GM15510 (cell line): ENCODE measurements around the gene RAD21L1.

Source experiments
- POLR2A ChIP-seq: IDR thresholded peaks from 3 replicates; pipeline ENCODE4 v1.6.1; 2011; ENCODE audit warnings: borderline replicate concordance; ENCODE audit not compliant: insufficient read length; ENCODE audit errors: extremely low read depth

Gene RAD21L1

DNA sequence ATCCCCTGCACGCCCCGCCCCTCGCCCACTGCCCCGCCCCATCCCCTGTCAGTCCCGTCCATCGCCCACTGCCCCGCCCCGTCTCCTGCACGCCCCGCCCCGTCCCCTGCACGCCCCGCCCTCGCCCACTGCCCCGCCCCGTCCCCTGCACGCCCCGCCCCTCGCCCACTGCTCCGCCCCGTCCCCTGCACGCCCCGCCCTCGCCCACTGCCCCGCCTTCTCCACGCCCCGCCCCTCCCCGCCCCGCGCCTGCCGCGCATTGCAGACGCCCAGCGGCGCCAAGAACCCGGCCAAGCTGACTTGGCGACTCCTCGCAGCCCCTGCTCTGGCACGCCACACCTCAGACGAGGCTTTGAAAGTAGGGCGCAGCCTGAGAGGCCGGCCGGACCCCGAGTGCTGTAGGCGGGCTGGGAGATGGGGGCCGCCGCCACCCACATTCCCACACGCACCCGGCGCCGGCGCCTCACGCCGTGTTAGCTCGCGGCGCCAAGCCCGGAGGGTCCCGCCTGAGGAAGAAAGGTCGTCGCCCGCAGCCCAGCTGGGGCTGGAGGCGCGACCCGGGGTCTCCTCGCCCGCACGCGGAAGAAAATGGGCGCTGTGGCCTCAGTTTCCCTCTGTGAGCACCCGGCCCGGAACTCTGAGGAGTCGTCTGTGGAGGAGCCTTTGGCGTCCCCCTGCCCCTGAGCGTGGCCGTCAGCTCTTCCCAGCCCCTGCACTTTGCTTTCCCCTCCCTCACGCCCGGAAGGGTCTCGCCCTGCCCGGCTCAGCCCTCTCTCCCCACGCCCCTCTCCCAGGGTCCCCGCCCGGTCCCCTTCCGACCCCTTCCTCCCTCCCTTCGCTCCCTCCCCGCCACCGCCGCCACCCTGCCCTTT is at the start of gene RAD21L1:
TSS of gene RAD21L1 (plus strand) at position 262 of the 872 bp plus-strand sequence. CDS start 2,410 bp downstream, outside the sequence.
- peak; percentile 18 for TF ChIP-seq POLR2A

DNA sequence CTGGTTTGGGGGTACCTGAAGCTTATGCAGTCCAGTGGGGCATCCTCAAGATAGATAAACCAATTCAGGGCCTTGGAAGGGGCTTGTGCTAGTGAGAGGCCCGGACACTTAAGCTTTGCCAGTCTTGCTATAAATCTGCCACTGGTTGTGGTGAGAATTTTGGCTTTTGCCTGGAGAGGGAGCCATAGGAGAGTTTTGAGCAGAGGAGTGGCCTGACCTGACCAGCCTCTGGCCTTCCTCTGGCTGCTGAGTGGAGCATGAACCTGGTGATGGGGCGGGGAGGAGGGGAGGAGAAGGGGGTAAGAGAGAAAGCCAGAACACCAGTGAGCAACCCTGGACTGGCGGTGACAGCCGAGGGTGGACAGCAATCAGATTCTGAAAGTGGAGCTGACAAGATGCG is 48.2 kb upstream of the RAD21L1 start:
- TF ChIP-seq POLR2A = no peak

DNA sequence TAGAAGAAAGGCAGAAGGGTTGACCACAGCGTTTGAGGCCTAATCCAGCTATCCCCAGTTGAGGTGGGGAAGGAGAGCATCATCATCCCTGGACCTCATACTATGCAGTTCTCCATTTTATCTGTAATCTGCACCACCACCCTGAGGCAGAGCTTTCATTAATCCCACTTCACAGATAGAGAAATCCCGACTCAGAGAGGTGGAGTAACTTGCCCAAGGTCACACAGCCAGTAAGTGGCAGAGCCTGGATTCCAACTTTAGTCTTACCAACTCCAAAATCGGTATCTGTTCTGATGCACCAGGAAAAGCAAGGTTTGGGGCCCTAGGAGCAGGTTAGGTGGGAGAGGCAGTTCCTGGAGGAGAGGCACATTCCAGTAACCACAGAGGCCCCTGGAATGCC is 47.7 kb upstream of the RAD21L1 start:
- TF ChIP-seq POLR2A = no peak

DNA sequence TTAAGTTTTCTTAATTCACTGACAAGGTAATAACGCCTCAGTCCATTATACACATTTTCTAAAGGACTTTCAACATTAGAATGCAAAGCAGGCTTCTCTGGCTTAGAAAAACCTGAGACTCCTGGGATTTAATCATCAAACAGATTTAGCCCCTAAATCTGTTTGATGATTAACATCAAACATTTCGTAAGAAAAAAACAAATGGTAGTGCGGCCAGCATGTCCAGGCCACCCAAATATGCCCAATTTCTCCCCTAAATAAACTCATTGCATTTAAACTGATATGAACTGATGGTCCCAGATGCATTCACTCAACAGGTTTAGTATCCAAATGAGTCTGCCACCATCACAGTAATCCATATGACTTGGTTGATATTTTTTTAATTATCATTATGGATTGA is 47.2 kb upstream of the RAD21L1 start:
- TF ChIP-seq POLR2A = no peak

DNA sequence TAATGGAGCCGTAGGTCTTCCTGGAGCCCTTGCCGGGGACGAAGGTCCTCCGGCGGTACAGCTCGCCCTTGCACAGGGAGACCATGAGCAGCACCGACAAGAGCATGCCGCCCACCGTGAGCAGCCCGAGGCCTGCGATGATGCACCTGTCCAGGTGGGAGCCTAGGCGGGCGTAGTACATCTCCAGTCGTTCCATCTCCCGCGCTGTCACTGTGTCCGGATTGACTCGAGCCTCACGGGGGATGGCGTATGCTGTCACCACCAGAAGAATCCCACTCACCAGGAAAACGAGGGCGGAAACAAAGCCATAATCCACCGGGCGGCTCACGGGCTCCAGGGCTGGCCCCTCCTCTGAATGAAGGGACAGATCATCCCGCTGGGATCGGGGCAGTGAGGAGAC is 44.9 kb upstream of the RAD21L1 start:
- TF ChIP-seq POLR2A = no peak

DNA sequence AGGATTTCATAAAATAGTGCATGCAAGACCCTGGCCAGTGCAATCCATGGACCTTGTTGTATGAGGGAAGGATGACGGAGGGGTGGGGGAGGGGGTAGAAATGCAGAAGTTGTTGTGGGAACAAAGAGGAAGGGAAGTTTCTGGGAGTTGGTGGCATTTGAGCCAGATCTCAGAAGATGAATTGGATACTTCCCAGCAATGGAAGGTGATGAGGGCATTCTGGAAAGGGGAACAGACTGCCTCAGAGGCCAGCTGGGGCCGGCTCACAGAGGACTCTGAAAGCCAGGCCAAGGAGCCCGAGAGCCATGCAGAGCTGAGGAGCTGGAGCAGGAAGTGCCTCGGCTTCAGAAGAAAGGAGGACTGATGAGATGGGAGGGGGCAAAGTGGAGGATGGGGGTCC is 43.7 kb upstream of the RAD21L1 start:
- TF ChIP-seq POLR2A = no peak

DNA sequence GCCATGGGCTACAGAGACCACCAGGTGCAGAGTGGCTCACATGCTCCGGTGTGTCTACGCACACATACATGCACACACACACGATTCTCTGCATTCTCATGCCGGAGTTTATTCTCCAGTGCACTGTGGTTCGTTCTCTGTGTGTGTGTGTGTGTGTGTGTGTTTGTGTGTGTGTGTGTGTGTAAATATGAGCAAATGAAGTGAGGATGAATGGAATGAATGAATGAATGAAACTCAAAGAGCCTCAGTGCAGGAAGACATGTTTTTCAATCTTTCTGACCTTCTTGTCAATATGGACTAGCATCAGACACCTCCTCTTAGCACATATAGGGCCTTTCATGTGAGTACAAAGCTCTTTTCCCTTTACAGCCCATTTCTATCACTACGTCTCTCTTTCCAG is 42.7 kb upstream of the RAD21L1 start:
- no peak for TF ChIP-seq POLR2A

DNA sequence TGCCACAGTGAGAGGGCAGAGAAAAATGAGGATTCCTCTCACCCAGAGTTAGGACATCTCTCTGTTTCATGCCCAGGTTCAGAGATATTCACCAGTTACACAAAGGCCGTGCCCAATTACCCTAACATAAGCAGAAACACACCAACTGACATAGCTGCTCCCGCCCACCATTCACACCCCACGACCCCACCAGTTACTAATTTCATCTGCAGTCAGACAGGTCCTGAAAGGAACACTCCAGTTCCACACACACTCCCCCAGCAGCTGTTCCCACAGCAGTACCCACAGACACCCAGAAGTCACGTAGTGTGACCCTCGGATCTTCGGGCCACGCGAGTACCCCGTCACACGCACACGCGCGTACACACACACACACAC is 41.6 kb upstream of the RAD21L1 start:
- TF ChIP-seq POLR2A = no peak

DNA sequence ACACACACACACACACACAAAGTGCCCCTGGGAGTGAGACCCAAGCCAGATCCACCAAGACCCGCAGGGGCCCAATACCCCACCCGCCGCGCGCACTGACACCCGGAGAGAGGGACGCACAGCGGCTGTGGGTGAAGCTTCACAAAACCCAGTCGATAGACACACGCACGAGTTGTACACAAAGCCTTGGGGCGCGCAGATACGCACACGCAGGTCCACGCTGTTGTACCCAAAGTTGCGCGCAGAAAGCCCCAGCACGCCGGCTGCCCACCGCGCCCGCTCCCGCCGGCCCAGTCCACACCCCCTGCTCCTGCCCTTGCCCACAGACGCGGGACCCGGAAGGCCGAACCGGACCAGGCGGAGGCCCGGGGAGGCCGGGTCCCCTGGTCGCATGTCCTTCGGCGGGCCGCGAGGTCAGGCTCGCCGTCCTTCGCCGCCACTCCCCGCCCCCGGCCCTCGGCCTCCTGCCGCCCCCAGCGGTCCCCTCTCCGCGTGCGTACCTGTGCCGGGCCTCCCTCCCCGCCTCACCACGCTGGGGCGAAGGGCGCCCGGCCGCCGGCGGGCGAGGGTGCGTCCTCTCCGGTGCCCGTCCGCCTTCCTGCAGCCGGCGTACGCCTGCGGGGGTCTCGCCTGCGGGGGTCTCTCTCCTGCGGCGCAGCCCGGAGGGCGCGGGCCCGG is 41.1 kb upstream of the RAD21L1 start, which contains the start of gene TMEM74B:
TSS of gene TMEM74B (minus strand) at position 344 of the 678 bp plus-strand sequence. CDS start 1,180 bp downstream, outside the sequence.
- TF ChIP-seq POLR2A = no peak

DNA sequence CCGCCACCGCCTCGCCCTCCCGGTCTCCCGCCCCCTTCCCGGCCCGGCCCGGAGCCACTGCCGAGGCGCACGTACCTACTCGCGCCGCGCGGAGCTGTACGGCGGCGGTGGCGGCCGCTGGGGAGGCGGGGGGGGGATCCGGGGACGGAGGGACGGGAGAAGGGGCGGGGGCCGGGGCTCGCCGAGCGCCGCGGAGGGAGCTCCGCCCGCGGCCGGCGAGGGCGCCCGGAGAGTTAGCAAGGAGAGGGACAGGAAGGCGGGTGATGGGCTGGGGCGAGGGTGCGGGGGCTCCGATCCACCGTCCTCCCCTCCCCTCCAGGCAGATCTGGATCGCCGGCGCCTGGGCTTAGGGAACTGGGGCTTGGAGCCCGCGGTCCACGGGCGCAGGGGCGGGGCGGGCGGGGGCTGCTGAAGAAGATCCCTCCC is 40.5 kb upstream of the RAD21L1 start:
- no peak for TF ChIP-seq POLR2A

DNA sequence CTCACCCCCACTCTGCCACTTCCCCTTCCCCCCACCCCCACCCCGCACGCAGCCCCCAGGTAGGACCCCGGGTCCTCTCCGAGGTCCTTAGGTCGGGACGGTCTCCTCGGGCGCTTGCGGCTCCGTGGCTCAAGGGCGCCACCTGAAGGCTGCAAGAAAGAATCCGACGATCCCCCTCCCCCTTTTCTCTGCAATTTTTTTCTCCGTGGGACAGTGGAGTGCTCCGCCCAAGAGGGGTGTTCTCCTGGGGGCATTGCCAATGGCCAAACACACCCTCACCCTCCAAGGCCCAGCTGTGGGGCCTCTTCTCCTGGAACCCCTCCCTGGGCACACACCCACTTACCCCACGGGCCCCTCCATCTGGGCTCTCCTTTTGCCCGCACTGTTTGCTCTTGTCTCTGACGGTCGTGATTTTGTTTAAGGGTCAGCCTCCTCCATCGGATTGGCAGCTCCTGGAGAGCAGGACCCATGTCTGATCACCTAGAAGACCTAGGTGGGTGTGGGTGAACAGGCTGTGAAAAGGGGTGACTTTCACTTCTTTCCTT is 40.0 kb upstream of the RAD21L1 start:
- TF ChIP-seq POLR2A = no peak

DNA sequence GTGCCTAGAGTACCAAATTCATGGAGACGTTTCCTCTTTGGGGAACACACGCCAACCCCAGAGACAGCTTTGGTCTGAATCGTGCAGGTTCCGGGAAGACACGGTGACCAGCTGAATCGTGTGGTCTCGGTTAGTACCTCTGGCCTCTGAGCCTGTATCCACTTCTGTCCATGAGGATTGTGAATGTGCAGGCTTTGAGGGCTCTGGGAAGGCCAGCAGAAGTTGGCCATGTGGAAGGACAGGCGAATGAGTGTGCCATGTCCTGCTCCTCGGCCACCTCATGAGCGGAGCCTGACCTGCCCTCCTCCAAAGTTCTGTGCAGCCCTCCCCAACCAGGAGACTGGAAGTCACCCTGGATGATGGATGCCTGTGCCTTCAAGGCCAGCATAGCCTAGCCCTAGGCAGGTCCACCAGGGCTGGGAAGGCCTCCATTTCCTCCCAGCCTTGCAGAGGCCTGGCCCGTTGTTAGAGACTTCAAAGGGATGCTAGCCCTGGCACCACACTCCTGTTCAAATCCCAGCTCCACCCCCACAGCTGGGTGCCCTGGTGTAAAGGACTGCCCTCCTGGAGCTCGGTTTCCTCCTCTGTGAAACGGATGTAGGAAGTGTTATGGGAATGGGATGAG is 39.4 kb upstream of the RAD21L1 start:
- TF ChIP-seq POLR2A = no peak

DNA sequence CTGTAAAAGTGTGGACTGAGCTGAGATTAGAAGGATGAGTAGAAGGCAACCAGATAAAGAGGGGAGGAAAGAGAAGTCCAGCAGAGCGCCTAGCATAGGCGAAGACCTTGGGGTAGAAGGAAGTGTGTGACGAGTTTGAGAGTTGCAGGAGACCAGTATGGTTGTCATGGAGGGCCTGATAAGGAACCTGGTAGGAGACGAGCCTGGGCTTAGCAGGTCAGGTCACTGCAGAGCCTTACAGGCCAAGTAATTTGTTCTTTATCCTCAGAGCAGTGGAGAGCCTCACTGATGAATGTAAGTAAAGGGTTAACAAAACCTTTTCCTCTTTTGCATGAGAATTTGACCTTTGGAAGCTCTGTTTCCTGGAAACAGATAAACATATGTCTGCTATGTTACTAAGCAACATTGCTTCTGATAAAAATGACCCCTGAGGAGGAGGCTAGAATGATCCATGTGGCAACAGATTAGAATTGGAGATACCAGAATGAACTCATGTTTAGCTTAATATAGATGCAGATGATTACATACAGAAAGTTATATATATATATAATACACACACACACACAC is 38.2 kb upstream of the RAD21L1 start:
- TF ChIP-seq POLR2A = no peak

DNA sequence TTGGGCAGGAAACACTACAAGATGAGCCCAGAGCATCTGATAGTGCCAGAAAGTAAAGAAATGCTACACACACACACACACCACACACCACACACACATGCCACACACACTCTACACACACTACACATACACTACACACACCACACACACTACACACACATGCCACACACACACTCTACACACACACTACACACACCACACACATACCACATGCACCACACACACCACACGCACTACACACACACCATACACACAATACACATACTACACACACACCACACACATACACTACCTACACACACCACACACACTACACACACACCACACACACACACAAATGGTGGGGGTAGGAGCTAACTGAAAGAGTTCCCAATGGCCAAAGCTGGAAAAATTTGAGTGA is 37.5 kb upstream of the RAD21L1 start:
- TF ChIP-seq POLR2A = no peak

DNA sequence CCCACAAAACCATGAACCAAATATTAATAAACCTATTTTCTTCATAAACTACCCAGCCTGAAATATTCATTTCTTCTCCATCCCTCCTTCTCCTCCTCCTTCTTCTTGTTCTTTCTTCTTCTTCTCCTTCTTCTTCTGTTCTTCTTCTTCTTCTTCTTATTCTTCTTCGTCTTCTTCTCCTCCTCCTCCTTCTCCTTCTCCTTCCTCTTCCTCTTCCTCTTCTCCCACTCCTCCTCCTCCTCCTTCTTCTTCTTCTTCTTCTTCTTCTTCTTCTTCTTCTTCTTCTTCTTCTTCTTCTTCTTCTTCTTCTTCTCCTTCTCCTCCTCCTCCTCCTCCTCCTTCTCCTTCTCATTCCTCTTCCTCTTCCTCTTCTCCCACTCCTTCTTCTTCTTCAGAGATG is 36.0 kb upstream of the RAD21L1 start:
- TF ChIP-seq POLR2A = no peak
